Lung microvascular endothelial cell (primary cell): ENCODE measurements around the gene SCAANT1. TPM values are rescaled to one million over a fixed set of nuclear protein-coding genes. Genes with fewer than 3 reads are reported as not detected.

Experiments
- DNase-seq, 2 donors: peaks; one replicate each; pipeline versions ENCODE4 v3.0.0 to v3.0.0-alpha.2; 2010; ENCODE audit warnings: low read depth in 2 of 2
- total RNA-seq: library from RNA; depleted of rRNA; stranded (reverse); fragments of >200 nt; gene quantifications from 2 replicates; pipeline ENCODE4 v1.2.1, GENCODE V29; 2014

Gene SCAANT1
- total RNA-seq, 1 donor from 2014 or later, result not detected

- DNase-seq, result peak; percentile 22 to 37
These were observed 47.9 kb downstream of the SCAANT1 start for GRCh38 chr3:63864008-63864964.

- DNase-seq, result peak; percentile 63 to 64
These were observed 48.8 kb downstream of the SCAANT1 start, which contains the start of the genes ATXN7 and THOC7 for GRCh38 chr3:63863150-63864007. Gene ATXN7, plus strand, starts transcription at chr3:63863867. Its CDS starts 48,732 bp downstream, at chr3:63912599. Gene THOC7, minus strand, starts transcription at chr3:63863805. Its CDS starts 15 bp downstream, at chr3:63863790.

- DNase-seq, result no peak
These were observed 49.4 kb downstream of the SCAANT1 start for GRCh38 chr3:63862804-63863149.

Other genes starting within 250 kb of the SCAANT1 start
- gene C3orf49, start 93.1 kb downstream of the SCAANT1 start, total RNA-seq, result not detected in 2 replicates
- 30.0 and 30.3 TPM in 2 replicates for gene THOC7, start 48.6 kb downstream of the SCAANT1 start, total RNA-seq
- 5.2 and 6.3 TPM in 2 replicates for gene ATXN7, start 48.5 kb downstream of the SCAANT1 start, total RNA-seq
- 80.6 and 81.5 TPM in 2 replicates for gene PSMD6, start 111.1 kb upstream of the SCAANT1 start, total RNA-seq